WI38 (cell line): ENCODE results near the gene FSIP1.
A peak's percentile ranks its signal among the peaks of the same experiment; 100 is the strongest.

Source experiments
- H3K4me3 ChIP-seq: 2 replicates; pipeline ENCODE4 v1.5.1; 2011; ENCODE audit warnings: low read depth, mild to moderate bottlenecking, control low read depth, low read length
- CTCF ChIP-seq: IDR thresholded peaks from 2 replicates; pipeline ENCODE4 v1.5.1; 2012; ENCODE audit warnings: low read depth, mild to moderate bottlenecking, control low read depth, low read length

Gene FSIP1

DNA sequence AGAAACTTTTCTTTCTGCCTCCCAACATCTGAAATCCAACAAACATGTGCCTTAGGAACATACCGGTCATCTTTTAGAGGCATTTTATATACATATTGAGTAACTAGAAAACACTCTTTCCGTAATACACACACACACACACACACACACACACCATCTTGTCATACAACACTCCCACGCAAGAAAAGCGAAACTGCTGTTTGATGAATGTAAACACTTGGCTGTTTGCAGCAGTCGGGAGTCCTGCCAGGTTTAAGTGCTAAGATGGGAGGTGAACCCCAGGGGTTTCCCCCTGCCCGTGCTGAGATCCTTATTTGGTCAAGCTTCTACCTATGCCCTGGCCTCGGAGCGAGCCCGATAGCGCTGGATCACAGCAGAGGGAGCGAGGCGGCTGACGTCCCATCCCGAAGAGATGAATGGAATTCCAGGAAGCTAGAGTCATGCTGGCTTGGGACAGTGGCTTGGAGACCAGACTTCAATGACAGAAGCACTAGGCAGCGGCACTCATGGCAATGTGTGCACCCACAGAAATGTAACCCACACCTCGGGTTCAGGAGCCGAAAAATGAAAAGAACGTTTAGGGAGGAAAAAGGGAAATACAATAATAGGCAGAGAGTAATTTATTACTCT lies 203.0 kb downstream of the FSIP1 start:
- TF ChIP-seq CTCF = no peak
- H3K4me3 ChIP-seq = peak overlapping the region; percentile 96

GRCh38 chr15:39578851-39579486 lies 203.7 kb downstream of the FSIP1 start:
- H3K4me3 ChIP-seq = peak overlapping the region; percentile 96
- TF ChIP-seq CTCF = no peak; the same call in 1 of the 2 replicates

DNA sequence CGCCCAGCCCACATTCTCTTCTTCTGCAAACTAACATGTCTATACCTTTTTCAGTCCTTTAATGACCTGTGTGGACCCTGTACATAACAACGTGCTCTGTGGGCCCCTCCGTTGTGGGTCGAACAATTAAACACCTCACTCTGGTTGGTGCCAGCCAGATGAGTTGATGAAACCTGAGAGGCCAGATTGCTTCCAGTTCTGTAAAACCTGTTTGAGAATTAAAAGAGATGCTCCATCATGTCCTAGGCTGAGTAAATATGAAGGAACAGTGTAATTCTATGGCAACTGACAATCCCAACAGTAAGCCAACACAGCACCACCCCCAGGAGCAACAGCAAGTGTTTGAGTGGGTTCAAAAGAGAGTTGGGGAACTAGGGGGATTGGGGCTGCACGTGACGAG lies 207.5 kb downstream of the FSIP1 start:
- TF ChIP-seq CTCF = no peak
- H3K4me3 ChIP-seq = no peak overlapping the region

GRCh38 chr15:39574427-39574826 lies 208.2 kb downstream of the FSIP1 start:
- no peak for TF ChIP-seq CTCF
- no peak overlapping the region for H3K4me3 ChIP-seq

GRCh38 chr15:39573844-39574243 lies 208.8 kb downstream of the FSIP1 start:
- H3K4me3 ChIP-seq = no peak overlapping the region
- TF ChIP-seq CTCF = no peak

- H3K4me3 ChIP-seq = no peak overlapping the region
- TF ChIP-seq CTCF = no peak
Measured at GRCh38 chr15:39573287-39573686, 209.4 kb downstream of the FSIP1 start.

GRCh38 chr15:39565851-39566250 lies 216.8 kb downstream of the FSIP1 start:
- H3K4me3 ChIP-seq = no peak overlapping the region
- no peak for TF ChIP-seq CTCF
